OCI-LY1 (cell line): ENCODE measurements around the gene CDRT15L2.
"Not testable (repeated sequence)": the region's sequence is repeated elsewhere in the genome, so short reads cannot be mapped to it uniquely, and the experiment has no call there.

Experiments used
- CTCF ChIP-seq: fragments of 200-600 bp; sonication (generic), shearing (Covaris generic); IDR thresholded peaks from 2 replicates; pipeline ENCODE4 v1.5.1; 2017; ENCODE audit warnings: mild to moderate bottlenecking, antibody characterized with exemption, low read length, moderate library complexity, mixed read lengths
- EZH2 ChIP-seq: fragments of 200-600 bp; sonication (generic), shearing (Covaris generic); IDR thresholded peaks from 2 replicates; pipeline ENCODE4 v1.8.0; 2017; ENCODE audit warnings: borderline replicate concordance, mixed run types, mild to moderate bottlenecking, antibody characterized with exemption, low read length, moderate library complexity, mixed read lengths

DNA sequence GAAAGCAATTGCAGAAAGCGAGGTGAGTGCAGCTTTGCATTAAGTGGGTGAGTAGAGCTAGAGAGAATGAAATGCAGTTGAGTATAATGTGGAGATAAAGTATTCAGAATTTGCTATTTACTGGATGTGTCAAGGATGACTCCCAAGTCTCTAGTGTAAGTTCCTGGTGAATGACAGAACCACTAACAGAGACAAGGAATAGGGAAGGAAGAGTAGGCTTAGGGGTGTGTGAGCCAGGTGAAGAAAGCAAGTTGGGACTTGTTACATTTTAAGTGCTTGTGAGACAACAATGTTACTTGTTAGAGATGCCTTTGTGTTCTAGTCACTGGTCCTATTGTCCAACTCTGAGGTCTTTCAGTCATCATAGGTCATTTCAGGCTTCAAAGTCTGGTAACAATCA lies 26.0 kb downstream of the CDRT15L2 start:
- TF ChIP-seq CTCF, EZH2: not testable (repeated sequence)
